ENCODE results near the gene FBLN2.

FBLN2 gene

DNA sequence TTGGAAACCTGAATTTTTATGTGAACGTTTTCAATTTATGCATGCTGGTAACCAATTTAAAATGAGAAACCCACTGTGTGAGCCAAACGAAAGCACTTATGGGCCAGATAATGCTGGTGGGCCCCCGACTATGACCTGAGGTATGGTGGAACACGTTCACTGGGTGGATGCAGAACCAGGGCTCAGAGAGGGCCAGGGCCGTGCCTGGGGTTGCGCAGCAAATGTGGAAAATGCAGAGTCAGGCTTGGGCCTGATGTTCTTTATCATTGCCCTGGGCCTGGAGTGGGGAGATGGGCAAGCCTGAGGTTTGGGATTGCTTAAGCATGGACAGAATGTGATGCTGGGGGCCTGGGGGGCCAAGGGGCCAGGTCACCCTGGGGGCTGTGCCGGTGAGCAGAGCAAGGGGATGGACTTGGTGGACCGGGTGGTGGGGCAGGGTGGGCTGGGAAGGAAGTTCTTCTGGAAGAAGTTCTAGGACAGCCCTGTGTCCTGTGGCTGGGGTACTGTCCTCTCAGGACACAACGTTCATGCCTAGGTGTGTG, 17.9 kb downstream of the FBLN2 start:
- no peak for DNase-seq (ENCODE audit: low read depth in 2 of 2)

DNA sequence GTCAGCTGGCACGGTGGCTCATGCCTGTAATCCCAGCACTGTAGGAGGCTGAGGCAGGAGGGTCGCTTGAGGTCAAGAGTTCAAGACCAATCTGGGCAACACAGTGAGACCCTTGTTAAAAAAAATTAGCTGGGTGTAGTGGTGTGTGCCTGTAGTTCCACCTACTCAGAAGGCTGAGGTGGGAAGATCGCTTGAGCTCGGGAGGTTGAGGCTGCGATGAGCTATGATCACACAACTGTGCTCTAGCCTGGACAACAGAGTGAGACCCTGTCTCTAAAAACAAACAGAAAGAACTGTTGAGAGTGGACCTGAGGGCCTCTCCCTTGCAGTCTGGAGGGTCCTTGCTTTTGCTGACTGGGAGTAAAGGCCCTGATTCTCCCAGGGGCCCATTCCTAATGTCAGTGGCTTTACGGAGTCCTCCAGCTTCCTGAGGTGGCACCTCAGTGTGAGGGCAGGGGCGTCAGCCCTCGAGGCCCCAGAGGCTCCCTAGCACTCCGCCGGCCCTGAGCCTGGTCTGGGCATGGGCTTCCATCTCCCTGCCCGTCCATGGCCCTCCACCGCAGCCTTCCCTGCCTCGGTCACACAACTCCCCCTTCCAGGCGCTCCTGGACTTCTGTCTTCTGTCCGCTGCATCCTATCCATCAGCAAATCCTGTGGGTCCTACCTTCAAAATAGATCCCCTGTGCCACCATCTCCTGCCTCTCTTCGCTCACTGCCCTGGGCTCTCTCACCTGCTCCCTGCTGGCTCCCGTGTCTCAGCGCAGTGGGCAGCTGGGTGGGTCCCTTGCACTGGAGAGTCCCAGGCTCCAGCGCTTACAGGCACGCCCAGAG, 19.0 kb downstream of the FBLN2 start:
- DNase-seq (ENCODE audit: low read depth in 2 of 2), result no peak

DNA sequence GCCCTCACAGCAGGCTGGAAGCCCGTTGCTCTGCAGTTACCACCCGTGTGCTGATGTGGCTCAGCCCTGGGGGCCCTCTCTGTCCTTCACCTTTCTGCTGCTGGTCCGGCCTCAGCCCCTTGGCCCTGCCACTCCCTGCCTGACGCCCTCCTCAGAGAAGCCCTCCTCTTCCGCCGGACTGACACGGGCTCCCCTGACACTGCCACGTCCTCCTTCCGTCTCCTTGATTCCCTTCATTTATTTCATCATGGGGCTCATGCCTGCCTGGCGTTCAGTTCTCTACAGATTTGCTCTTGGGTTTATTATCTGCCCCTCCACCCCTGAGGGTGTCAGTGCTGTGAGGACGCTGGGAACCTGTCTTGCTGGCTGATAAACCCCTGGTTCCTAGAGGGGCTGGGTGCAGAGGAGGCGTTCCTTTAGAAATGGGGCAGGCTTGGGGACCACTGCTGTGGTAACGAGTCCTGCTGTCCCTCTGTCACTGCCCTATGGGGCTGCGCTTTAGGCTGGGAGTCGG, 19.6 kb downstream of the FBLN2 start:
- DNase-seq (ENCODE audit: low read depth in 2 of 2), result no peak

DNA sequence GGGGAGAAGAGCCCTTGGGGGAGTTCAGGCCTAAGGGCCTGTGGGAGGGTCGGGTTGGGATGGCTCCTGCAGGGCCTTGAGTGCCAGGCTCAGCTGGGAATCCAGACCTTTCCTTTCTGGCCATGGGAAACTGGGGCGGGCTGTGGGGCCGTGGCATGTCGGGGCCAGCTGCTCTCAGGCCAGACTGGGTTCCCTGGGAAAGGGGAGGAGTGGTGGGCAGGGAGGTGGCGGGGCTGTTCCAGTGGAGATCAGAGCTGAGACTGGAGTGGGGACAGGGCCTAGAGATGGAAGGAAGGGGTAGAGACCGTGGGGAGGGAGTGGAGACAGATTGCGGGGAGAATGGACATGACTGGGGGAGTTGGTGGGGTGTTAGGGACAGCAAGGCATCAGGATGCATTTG, 20.3 kb downstream of the FBLN2 start:
- no peak for DNase-seq (ENCODE audit: low read depth in 2 of 2)

DNA sequence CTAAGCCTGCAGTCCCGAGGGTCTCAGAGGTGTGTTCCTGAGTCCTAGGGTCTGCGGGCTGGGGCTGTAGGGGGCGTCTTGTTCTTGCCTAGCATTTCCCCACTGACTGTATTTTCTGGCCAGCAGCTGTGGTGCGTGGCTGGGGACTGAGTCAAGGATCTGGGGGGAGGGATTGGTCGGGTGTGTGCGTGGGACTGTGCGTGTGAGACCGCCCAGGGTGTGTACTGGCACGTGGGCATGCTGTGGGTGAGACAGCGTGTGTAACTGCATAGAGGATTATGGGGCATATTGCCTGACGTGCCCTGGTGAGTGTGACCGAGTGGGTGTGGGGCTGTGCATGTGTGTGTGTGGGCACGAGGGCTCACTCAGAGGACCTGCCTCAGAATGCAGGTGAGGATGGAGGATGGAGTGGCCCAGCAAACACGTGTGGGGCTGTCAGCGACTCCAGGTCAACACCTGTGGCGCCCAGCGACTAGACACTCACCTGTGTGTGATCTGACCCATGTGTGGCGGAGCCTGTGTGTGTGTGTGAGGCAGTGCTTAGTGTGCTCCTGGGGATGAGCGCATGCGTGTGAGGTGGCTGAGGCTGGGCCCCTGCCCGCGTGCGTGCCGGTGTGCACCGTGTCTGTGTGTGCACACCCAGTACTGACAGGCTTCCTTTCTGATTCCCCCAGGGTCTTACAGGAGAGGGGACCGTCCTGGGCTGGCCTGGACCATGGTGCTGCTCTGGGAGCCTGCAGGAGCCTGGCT, 20.9 kb downstream of the FBLN2 start:
- DNase-seq (ENCODE audit: low read depth in 2 of 2), result no peak

DNA sequence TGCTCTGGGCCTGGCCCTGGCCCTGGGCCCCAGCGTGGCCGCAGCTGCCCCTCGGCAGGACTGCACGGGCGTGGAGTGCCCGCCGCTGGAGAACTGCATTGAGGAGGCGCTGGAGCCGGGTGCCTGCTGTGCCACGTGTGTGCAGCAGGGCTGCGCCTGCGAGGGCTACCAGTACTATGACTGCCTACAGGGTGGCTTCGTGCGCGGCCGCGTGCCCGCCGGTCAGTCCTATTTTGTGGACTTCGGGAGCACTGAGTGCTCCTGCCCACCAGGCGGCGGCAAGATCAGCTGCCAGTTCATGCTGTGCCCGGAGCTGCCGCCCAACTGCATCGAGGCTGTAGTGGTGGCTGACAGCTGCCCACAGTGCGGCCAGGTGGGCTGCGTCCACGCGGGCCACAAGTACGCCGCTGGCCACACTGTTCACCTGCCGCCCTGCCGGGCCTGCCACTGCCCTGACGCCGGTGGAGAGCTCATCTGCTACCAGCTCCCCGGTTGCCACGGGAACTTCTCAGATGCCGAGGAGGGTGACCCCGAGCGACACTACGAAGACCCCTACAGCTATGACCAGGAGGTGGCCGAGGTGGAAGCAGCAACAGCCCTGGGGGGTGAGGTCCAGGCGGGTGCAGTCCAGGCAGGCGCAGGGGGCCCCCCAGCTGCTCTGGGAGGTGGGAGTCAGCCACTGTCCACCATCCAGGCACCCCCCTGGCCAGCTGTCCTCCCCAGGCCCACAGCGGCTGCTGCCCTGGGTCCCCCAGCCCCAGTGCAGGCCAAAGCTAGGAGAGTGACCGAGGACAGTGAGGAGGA, 21.7 kb downstream of the FBLN2 start:
- DNase-seq (ENCODE audit: low read depth in 2 of 2), result no peak

DNA sequence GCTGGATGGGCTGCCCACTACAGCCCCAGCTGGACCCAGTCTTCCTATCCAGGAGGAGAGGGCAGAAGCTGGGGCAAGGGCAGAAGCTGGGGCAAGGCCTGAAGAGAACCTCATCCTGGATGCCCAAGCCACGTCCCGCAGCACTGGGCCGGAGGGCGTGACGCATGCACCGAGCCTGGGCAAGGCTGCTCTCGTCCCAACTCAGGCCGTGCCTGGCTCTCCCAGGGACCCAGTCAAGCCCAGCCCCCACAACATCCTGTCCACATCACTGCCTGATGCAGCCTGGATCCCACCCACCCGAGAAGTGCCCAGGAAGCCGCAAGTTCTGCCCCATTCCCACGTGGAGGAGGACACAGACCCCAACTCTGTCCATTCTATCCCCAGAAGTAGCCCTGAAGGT, 22.3 kb downstream of the FBLN2 start:
- DNase-seq (ENCODE audit: low read depth in 2 of 2), result no peak

DNA sequence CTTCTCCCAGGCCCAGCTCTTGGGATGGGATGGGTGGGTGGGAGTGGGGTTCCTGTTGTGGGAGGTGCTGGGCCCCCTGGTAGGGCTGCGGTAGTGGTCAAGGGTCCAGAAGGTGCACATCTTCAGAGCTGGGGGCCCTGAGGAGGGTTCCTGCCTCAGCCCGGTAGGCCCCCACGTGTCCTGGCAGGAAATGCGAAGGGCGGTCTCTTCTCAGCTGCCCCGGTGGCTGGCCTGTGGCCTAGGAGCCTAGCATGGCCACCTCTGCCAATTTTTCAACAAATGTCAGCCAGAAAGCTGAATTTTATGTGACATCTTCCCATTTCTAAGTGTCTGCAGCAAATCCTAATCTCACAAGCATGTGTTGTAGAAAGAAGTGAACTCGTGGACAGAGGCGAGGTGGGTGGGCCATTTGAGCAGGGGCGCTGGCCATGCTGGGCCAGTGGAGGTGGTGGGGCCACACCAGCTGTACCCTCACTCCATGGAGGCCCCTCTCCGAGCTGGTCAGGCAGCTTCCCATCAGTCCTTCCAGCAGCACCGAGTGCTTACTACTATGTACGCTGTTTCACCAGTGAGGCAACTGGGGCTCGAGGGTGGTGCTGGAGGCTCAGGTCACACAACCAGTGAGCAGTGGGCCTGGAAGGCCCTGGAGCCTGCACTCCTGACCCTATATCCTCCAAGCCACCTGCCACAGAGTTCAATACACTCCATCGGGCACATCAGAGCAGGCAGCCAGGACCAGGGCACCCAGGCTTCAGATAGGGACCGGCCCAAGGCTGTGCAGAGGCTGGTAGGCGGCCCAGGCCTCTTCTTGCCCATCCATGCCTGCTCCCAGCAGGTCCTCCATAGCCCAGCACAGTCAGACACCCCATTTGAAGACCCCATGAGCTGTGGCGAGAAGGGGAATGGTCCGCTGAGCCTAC, 23.2 kb downstream of the FBLN2 start:
- DNase-seq (ENCODE audit: low read depth in 2 of 2), result no peak

DNA sequence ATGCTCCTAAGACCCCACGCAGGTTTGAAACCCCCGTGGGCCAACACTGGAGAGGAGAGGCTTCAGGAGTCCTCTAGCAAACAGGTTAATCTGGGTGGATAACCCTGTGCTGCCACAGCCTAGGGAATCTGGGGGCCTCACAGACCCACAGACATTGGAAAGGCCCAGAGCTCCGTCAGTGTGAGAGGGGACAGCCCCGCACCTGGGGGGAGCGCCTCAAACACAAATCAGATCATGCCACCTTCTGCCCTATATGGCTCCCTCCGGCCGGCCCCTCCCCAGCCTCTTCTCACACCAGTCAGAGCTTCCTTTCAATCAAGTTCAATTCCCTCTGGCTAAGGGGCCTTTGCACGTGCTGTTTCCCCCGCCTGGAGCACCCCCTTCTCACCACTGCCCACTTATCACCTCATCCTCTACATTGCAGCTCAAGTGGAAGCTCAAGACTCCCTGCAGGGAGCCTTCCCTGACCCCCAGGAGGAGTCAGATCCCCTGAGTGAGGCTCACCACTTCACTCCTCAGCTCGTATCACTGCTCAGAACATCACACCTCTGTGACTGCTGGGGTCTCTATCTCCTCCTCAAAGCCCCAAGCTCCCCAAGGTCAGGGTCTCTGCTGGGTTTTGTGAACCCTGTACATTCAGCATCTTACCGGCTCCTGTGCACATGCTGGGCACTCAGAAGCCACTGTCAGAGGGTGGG, 24.1 kb downstream of the FBLN2 start:
- no peak for DNase-seq (ENCODE audit: low read depth in 2 of 2)

DNA sequence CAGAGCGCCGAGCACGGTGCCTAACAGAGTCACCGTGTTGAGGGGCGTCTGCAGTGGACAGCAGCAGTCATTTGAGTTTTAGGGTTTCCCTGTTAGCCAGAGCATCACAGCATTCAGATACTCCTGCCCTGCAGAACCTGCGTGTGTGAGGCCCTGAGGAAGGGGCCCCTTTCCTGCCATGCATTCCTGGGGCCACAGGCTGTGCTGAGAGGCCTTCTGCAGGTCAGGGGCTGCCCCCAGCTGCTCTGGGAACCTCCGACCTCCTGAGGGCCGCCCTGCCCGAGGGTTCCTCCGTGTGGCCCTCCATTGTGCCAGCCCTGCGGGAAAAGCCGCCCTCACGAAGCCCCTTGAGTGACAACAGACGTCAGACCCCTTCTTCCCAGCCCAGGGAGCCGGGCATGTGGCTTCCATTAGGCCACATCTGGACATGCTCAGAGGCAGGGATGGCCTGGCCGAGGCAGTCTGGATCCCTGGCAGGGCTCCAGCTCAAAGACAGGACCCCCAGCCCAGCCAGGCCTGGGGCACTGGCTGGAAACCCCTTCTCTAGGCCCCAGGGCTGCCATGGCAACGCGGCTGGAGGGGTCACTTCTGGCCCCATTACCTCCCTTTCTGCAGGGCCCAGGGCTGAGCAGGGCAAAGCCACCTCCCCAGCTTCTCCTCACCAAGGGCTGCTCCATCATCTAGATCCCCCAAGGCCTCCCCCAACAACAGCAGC, 25.3 kb downstream of the FBLN2 start:
- no peak for DNase-seq (ENCODE audit: low read depth in 2 of 2)

DNA sequence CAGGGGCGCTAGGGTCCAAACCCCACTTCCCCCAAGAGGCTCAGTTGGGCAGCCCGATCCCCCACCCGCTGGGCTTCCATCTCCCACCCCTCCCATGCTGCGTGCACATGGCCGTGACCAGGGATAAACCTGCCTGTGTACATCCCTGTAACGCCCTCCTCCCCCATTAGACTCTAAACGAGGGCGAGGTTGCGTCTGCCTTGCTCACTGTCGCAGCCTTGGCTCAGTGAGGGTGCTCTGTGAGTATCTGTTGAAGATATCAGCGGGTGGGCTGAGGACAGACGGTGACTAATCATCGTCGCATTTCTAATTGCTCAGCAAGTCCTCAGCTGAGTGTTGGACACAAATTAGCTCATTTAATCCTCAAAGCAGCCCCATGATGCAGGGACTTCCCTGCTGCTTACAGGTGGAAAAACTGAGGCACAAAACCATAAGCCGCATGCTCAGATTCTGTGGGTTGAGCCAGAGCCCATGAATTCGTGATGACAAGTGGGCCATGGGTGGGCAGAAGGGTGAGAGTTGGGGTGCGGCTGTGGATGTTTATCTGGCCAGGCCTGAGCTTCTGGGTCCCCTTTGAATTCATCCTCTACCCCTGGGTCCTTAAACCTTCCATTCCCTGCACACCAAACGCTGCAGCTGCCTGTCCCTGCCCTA, 26.0 kb downstream of the FBLN2 start:
- DNase-seq (ENCODE audit: low read depth in 2 of 2), result no peak

DNA sequence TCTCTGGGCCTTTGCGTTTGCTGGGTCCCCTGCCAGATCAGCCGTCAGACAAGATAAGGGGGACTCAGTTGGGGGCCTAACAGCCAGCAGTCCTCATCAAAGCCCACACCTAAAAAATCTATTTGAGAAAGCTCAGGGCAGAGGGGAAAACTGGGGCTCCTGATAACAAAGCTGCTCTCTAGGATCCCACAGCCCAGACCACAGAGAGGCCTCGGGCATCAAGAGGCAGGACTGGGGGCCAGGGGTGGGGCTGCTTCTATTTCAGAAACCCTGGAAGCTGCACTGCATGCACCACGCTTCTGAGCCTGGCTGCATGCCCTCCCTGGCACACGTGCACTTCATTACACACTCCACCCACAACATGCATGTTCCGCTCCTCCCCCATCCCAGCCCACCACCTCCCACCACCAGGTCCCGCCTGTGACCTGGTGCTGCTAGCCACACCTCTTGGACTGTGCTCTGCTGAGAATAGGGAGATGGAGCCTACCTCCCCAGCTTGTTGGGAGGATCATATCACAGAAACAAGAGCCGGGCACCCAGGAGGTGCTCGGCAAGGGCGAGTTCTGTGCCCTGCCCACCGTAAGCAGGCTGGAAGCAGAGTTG, 26.6 kb downstream of the FBLN2 start:
- DNase-seq (ENCODE audit: low read depth in 2 of 2), result no peak

DNA sequence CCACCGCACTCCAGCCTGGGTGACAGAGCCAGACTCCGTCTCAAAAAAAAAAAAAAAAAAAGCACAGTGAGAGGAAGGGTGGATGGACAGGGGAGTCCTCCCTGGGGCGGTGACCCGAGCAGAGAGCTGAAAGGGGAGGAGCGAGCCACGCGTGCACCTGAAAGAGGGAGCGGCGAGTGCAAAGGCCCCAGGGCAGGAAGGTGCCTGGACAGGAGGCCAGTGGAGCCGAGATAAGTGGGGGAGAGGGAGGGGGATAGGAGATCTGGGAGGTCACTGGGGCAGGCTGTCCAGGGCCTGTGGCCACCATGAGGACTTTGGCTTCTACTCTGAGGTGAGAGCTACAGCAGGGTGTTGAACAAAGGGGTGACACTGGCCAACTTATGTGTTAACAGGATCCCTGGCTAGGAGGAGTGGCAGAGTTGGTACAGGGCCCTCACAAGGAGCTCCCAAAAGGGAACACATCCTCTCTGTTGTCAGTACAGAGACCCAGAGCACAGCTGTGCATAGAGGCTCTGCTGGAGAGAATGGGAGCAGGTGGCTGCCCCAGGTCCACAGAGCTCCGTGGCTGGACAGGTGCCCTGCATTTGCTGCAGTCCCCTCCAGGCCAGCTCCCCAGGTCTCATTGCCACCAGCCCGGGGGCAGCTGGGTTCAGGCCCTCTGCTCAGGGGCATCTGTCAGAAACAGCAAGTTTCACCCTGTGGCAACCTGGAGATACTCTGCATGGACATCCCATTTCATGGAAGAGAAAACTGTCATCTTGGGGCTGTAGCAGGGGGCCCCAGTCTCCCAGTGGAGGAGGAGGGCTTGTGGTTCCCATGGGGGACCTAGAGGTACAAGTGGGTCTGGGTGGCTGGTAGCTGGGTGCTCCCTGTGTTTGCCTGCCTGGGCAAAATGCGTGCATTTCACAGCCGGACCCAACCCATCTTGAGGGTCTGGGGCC, 28.5 kb downstream of the FBLN2 start:
- no peak for DNase-seq (ENCODE audit: low read depth in 2 of 2)

DNA sequence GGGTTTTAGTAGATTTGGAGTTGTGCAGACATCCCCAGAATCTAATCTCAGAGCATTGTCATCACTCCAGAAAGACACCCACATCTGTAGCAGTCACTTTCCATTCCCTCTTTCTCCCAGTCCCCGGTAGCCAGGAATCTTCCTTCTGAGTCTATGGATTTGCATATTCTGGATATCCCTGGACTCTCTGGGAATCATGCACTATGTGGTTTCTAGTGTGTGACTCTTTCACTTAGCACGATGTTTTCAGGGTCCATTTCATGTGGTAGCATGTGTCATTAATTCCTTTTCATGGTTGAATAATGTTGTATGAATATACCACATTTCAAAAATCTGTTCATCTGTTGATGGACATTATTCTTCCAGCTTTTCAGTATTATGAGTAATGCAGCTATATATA, 29.3 kb downstream of the FBLN2 start:
- no peak for DNase-seq (ENCODE audit: low read depth in 2 of 2)

DNA sequence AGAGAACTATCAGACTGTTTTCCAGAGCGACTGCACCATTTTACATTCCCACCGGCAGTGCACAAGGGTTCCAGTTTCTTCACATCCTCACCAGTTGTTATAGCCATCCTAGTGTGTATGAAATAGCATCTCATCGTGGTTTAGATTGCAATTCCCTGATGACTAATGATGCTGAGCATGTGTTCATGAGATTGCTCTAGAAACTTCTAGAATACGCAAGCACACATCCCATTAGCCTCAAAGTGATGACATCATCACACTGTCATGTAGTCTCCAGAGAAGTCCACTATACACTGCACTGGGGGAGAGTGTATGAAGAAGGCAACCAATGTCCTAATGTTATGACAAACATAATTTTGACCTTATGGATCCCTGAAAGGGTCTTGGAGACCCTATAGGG, 30.1 kb downstream of the FBLN2 start:
- no peak for DNase-seq (ENCODE audit: low read depth in 2 of 2)

DNA sequence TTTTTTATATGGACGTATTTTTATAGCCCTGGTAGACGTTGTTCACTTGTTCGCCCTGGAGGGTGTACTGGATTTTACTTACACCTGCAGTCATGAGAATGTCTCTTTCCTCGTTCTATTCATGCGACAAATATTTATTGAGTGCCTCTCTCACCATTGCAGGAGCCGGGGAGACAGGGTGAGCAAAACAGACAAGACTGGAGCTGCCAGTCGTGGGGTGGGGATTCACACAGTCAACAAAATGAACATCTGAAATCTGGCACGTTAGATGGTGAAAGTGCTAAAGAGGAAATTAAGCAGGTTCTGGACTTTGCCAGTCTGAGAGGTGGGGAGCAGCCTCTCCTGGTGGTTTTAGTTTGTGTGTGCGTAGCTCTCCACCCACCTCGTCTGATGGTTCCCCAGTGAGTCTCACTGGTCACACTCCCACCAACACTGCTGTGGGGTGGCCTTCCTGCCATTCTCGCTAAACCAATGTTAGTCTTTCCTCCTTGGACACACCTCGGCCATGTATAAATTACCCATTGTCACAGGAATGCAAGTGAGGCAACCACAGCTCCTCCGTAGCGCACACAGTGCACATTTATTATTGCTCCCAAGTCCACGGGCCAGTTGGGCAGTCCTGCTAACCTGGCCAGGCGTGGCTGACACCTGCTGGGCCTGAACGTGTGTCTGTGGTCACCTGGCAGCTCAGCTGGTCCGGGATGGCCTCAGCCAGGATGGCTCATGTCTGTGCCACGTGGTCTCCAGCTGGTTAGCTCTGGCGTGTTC, 31.5 kb downstream of the FBLN2 start:
- DNase-seq (ENCODE audit: low read depth in 2 of 2), result no peak

Measured in stimulated activated CD4-positive, alpha-beta T cell treated with anti-CD3 and anti-CD28 coated beads, Interleukin-1b, Interleukin-23, amount 100 ng/mL, for 1 hour (primary cell).